Measurements from ENCODE around the gene NANOGP8. TPM values are rescaled to one million over a fixed set of nuclear protein-coding genes. Genes with fewer than 3 reads are reported as not detected.
"Not testable (repeated sequence)": the region's sequence is repeated elsewhere in the genome, so short reads cannot be mapped to it uniquely, and the experiment has no call there.

The NANOGP8 gene
- total RNA-seq, result 1 to 10 TPM; 1.2 to 9.4 (median 1.8) TPM

GRCh38 chr15:35085176-35085919, at the start of gene NANOGP8:
Gene NANOGP8 (minus strand): TSS chr15:35085295. CDS start chr15:35085110, 185 bp downstream.
- not testable (repeated sequence) for H3K4me3 ChIP-seq; DNase-seq (ENCODE audit: low spot score in 2 of 2); H3K27me3 ChIP-seq; H3K36me3 ChIP-seq; H3K4me1 ChIP-seq; H3K27ac ChIP-seq
- WGBS, 2 donors, result 77 to 83% methylated on average over 8 of the region's 8 CpGs
- H3K9me3 ChIP-seq, result peaks cover 0 to 10% (median 0%) of the 10 kb centered on the region in 4 donors

- H3K27ac ChIP-seq, result no peak overlapping the region
- no peaks in the 10 kb centered on the region for H3K27me3 ChIP-seq
- H3K36me3 ChIP-seq, result no peaks in the 10 kb centered on the region
- H3K4me3 ChIP-seq, result no peak overlapping the region
- TF ChIP-seq EP300 (IDR thresholded peaks at IDR 0.05) (no peak), CTCF (IDR thresholded peaks at IDR 0.05) (no peak), POLR2A (IDR thresholded peaks at IDR 0.05) (no peak)
- H3K4me1 ChIP-seq, result no peaks in the 10 kb centered on the region
- WGBS, 2 donors, result 100% methylated on average over 1 of the region's 1 CpG
- no peaks in the 10 kb centered on the region for H3K9me3 ChIP-seq
- DNase-seq (ENCODE audit: low spot score in 2 of 2), result no peak
Observed at GRCh38 chr15:35134299-35134698, 49.2 kb upstream of the NANOGP8 start.

- Histone ChIP-seq H3K27ac (no peak overlapping the region), H3K36me3 (no peaks in the 10 kb centered on the region), H3K27me3 (no peaks in the 10 kb centered on the region), H3K9me3 (peaks cover 0 to 3% (median 0%) of the 10 kb centered on the region in 4 donors), H3K4me1 (no peaks in the 10 kb centered on the region), H3K4me3 (no peak overlapping the region)
- no peak for DNase-seq (ENCODE audit: low spot score in 2 of 2)
- 48 to 65% methylated on average over 1 of the region's 1 CpG for WGBS, 2 donors
- TF ChIP-seq POLR2A (IDR thresholded peaks at IDR 0.05), result no peak
- TF ChIP-seq EP300 (IDR thresholded peaks at IDR 0.05), result no peak
- no peak for TF ChIP-seq CTCF (IDR thresholded peaks at IDR 0.05)
Observed at GRCh38 chr15:35130245-35130644, 45.1 kb upstream of the NANOGP8 start.

- Histone ChIP-seq H3K4me1 (no peaks in the 10 kb centered on the region), H3K27ac (no peak overlapping the region), H3K4me3 (no peak overlapping the region), H3K9me3 (peaks cover 0 to 3% (median 0%) of the 10 kb centered on the region in 4 donors), H3K36me3 (no peaks in the 10 kb centered on the region), H3K27me3 (no peaks in the 10 kb centered on the region)
- WGBS, 2 donors, result 73% methylated on average over 4 of the region's 4 CpGs
- DNase-seq (ENCODE audit: low spot score in 2 of 2), result no peak
- TF ChIP-seq POLR2A (IDR thresholded peaks at IDR 0.05) (no peak), CTCF (IDR thresholded peaks at IDR 0.05) (no peak), EP300 (IDR thresholded peaks at IDR 0.05) (no peak)
Observed at GRCh38 chr15:35129361-35129760, 44.3 kb upstream of the NANOGP8 start.

- Histone ChIP-seq H3K27me3 (no peaks in the 10 kb centered on the region), H3K4me1 (no peaks in the 10 kb centered on the region), H3K4me3 (no peak overlapping the region), H3K9me3 (peaks cover 0 to 3% (median 0%) of the 10 kb centered on the region in 4 donors), H3K27ac (no peak overlapping the region), H3K36me3 (no peaks in the 10 kb centered on the region)
- TF ChIP-seq EP300 (IDR thresholded peaks at IDR 0.05) (no peak), POLR2A (IDR thresholded peaks at IDR 0.05) (no peak), CTCF (IDR thresholded peaks at IDR 0.05) (no peak)
- DNase-seq (ENCODE audit: low spot score in 2 of 2), result no peak
- 84 to 86% methylated on average over 1 of the region's 1 CpG for WGBS, 2 donors
Observed at GRCh38 chr15:35127717-35128116, 42.6 kb upstream of the NANOGP8 start.

Data from tibial nerve (tissue), 4 donors.